Neutrophil (primary cell): ENCODE measurements around the gene NOS3.

Experiments
- H3K27ac ChIP-seq: fragments of 200-600 bp; sonication (generic); 2 replicates; pipeline ENCODE4 v1.5.1; 2016; ENCODE audit warnings: mild to moderate bottlenecking, moderate library complexity
- H3K27me3 ChIP-seq: fragments of 200-600 bp; sonication (generic); 2 replicates; pipeline ENCODE4 v1.6.0; 2016; ENCODE audit warnings: mild to moderate bottlenecking
- H3K36me3 ChIP-seq: fragments of 200-600 bp; sonication (generic); 2 replicates; pipeline ENCODE4 v1.5.1; 2017
- H3K4me1 ChIP-seq, 2 experiments: fragments of 200-600 bp in 1 of 2; sonication (generic) in 1 of 2; 1 replicate in 1 of 2; 2 replicates in 1 of 2; pipeline versions ENCODE4 v1.5.1 to v1.6.1; 2013 to 2016; ENCODE audit warnings: low read depth in 1 of 2, low read length in 1 of 2, mild to moderate bottlenecking in 1 of 2, moderate library complexity in 1 of 2; ENCODE audit not compliant: control insufficient read depth in 1 of 2, insufficient read depth in 1 of 2
- H3K4me3 ChIP-seq, 2 experiments: fragments of 200-600 bp in 1 of 2; sonication (generic) in 1 of 2; 1 replicate in 1 of 2; 2 replicates in 1 of 2; pipeline ENCODE4 v1.5.1; 2013 to 2016; ENCODE audit warnings: low read depth in 1 of 2, low read length in 1 of 2, mild to moderate bottlenecking in 1 of 2, moderate library complexity in 1 of 2
- H3K9me3 ChIP-seq: fragments of 200-600 bp; sonication (generic); 2 replicates; pipeline ENCODE4 v1.5.1; 2016
- CTCF ChIP-seq: fragments of 200-600 bp; sonication (generic); IDR thresholded peaks from 2 replicates; pipeline ENCODE4 v1.5.1; 2016; ENCODE audit warnings: antibody characterized with exemption

NOS3 gene

GRCh38 chr7:150992833-150993302 lies 2.1 kb downstream of the NOS3 start:
- H3K9me3 ChIP-seq = no peaks in the 10 kb centered on the region
- peaks cover 74% of the 10 kb centered on the region for H3K27me3 ChIP-seq
- H3K4me1 ChIP-seq = no peaks in the 10 kb centered on the region
- H3K36me3 ChIP-seq = no peaks in the 10 kb centered on the region
- no peak overlapping the region for H3K4me3 ChIP-seq
- no peak for TF ChIP-seq CTCF
- H3K27ac ChIP-seq = no peak overlapping the region

- no peaks in the 10 kb centered on the region for H3K9me3 ChIP-seq
- H3K27me3 ChIP-seq = peaks cover 74% of the 10 kb centered on the region
- H3K36me3 ChIP-seq = no peaks in the 10 kb centered on the region
- H3K27ac ChIP-seq = no peak overlapping the region
- H3K4me3 ChIP-seq = no peak overlapping the region
- no peak for TF ChIP-seq CTCF
- H3K4me1 ChIP-seq = no peaks in the 10 kb centered on the region
These were observed 2.7 kb downstream of the NOS3 start for GRCh38 chr7:150993511-150993910.

GRCh38 chr7:150994141-150994837 lies 3.5 kb downstream of the NOS3 start:
- Histone ChIP-seq H3K27ac (no peak overlapping the region), H3K36me3 (no peaks in the 10 kb centered on the region), H3K4me3 (no peak overlapping the region), H3K27me3 (peaks cover 74% of the 10 kb centered on the region), H3K9me3 (no peaks in the 10 kb centered on the region), H3K4me1 (no peaks in the 10 kb centered on the region)
- TF ChIP-seq CTCF = no peak

GRCh38 chr7:150994838-150995510 lies 4.2 kb downstream of the NOS3 start:
- TF ChIP-seq CTCF = no peak
- Histone ChIP-seq H3K4me3 (no peak overlapping the region), H3K9me3 (no peaks in the 10 kb centered on the region), H3K27ac (no peak overlapping the region), H3K36me3 (no peaks in the 10 kb centered on the region), H3K4me1 (no peaks in the 10 kb centered on the region), H3K27me3 (peaks cover 70% of the 10 kb centered on the region)

- H3K36me3 ChIP-seq = no peaks in the 10 kb centered on the region
- H3K4me1 ChIP-seq = no peaks in the 10 kb centered on the region
- H3K4me3 ChIP-seq = no peak overlapping the region
- H3K27ac ChIP-seq = no peak overlapping the region
- H3K9me3 ChIP-seq = no peaks in the 10 kb centered on the region
- no peak for TF ChIP-seq CTCF
- H3K27me3 ChIP-seq = peaks cover 67% of the 10 kb centered on the region
These were observed 5.7 kb downstream of the NOS3 start for GRCh38 chr7:150996376-150997074.
